Testis (tissue), 3 donors: ENCODE data around the gene RAPGEF4. TPM values are rescaled to one million over a fixed set of nuclear protein-coding genes. Genes with fewer than 3 reads are reported as not detected.

Experiments used
- DNase-seq: peaks from one replicate; pipeline ENCODE4 v3.0.0-alpha.2; 2019
- H3K27ac ChIP-seq, 2 donors: fragments of 200-600 bp; sonication (generic); one replicate each; pipeline ENCODE4 v1.5.1; 2019
- H3K27me3 ChIP-seq: fragments of 200-600 bp; sonication (generic); one replicate; pipeline ENCODE4 v1.5.1; 2019
- H3K36me3 ChIP-seq: fragments of 200-600 bp; sonication (generic); one replicate; pipeline ENCODE4 v1.5.1; 2017; ENCODE audit warnings: low read depth; ENCODE audit errors: missing control alignments
- H3K4me1 ChIP-seq: fragments of 200-600 bp; sonication (generic); one replicate; pipeline ENCODE4 v1.5.1; 2019
- H3K4me3 ChIP-seq, 2 donors: fragments of 200-600 bp; sonication (generic); one replicate each; pipeline ENCODE4 v1.5.1; 2017 to 2019
- H3K9me3 ChIP-seq: fragments of 200-600 bp; sonication (generic); one replicate; pipeline ENCODE4 v1.5.1; 2017
- POLR2A ChIP-seq: fragments of 450-650 bp; IDR thresholded peaks from one replicate; pipeline ENCODE4 v1.6.1; 2017; ENCODE audit warnings: antibody characterized with exemption, mild to moderate bottlenecking, moderate library complexity
- WGBS, 2 donors: methylation state at CpG; one replicate each; pipeline ENCODE4 v1.1.5; 2018; 5-methylcytosine and 5-hydroxymethylcytosine counted together
- intact Hi-C: fragments of 100-400 bp; cut with DNase I; formaldehyde crosslinking; loops from one replicate; pipeline ENCODE4 v1.15.1; 2023; ENCODE audit warnings: low total_unique reads
- polyA plus RNA-seq: library from polyadenylated mRNA; stranded (reverse); fragments of 350-450 nt; fragmentation: Illumina TruSeq; extraction: RNeasy Lipid Tissue Mini Kit (QIAGEN cat#74804); gene quantifications from one replicate; pipeline ENCODE4 v1.2.3, GENCODE V29; 2014; ENCODE audit warnings: low read depth, low replicate concordance; ENCODE audit not compliant: insufficient read depth
- total RNA-seq, 2 donors: library from RNA; depleted of rRNA; stranded (reverse); fragments of >200 nt; gene quantifications; one replicate each; pipeline ENCODE4 v1.2.3, GENCODE V29; 2016
- TF ChIP-seq, protein P1 (sequence below), 3 experiments: fragments of 450-650 bp in 2 of 3; fragments of 200-600 bp in 1 of 3; sonication (generic) in 1 of 3; IDR thresholded peaks; one replicate each; pipeline ENCODE4 v1.5.1; 2016 to 2019; ENCODE audit warnings: antibody characterized with exemption in 3 of 3, mild to moderate bottlenecking in 2 of 3, moderate library complexity in 1 of 3

The RAPGEF4 gene
- total and polyA plus RNA-seq, 3 donors from 2014 or later, result 14.3 to 42.6 (median 22.5) TPM

DNA sequence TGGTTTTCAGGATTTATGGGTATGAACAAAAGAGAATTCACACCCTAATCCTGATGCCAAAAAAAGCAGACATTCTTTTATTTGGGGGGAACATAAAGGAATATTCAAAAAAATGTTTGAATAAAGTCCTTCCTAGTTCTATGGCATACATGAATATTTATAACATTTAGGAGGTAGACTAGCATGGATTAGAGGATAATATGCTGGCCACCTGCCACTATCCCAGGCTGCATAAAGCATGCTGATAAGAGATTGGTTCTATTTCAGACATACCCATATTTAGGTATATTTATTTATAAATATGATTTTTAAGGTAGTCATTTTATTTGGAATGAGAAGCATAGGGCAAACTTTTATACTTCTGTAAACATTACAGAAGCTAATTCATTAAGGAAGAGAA lies 305.1 kb downstream of the RAPGEF4 start:
- H3K4me1 ChIP-seq, result peaks cover 17% of the 10 kb centered on the region
- DNase-seq, result no peak
- no peaks in the 10 kb centered on the region for H3K36me3 ChIP-seq
- H3K9me3 ChIP-seq, result no peaks in the 10 kb centered on the region
- intact Hi-C loops, result no loop called here
- no peak for TF ChIP-seq POLR2A
- TF ChIP-seq, protein P1, sequence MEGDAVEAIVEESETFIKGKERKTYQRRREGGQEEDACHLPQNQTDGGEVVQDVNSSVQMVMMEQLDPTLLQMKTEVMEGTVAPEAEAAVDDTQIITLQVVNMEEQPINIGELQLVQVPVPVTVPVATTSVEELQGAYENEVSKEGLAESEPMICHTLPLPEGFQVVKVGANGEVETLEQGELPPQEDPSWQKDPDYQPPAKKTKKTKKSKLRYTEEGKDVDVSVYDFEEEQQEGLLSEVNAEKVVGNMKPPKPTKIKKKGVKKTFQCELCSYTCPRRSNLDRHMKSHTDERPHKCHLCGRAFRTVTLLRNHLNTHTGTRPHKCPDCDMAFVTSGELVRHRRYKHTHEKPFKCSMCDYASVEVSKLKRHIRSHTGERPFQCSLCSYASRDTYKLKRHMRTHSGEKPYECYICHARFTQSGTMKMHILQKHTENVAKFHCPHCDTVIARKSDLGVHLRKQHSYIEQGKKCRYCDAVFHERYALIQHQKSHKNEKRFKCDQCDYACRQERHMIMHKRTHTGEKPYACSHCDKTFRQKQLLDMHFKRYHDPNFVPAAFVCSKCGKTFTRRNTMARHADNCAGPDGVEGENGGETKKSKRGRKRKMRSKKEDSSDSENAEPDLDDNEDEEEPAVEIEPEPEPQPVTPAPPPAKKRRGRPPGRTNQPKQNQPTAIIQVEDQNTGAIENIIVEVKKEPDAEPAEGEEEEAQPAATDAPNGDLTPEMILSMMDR (IDR thresholded peaks at IDR 0.05), result no peak
- H3K4me3 ChIP-seq, result no peak overlapping the region
- no peaks in the 10 kb centered on the region for H3K27me3 ChIP-seq
- H3K27ac ChIP-seq, result no peak overlapping the region

DNA sequence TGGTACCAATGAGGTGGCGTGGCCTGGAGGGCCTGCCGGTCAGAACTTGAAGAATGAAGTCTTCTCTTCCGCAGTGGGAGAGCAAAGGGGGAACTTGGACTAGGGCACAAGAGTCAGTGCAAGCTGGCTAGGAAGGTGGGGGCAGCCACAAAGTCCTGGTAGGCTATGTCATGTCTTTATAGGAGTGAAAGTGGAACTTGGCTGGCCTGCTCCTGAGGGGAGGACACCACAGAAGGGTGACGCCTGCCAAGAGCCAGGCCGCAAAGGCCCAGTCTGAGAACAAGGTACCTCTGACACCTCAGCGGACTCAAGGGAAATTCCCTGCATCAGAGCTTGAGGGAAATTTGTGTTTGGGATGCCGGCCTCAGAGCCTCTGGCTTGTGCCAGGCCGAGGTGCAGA lies 307.8 kb downstream of the RAPGEF4 start:
- no peaks in the 10 kb centered on the region for H3K4me1 ChIP-seq
- intact Hi-C loops, result no loop called here
- H3K27ac ChIP-seq, result no peak overlapping the region
- WGBS, 2 donors, result 80 to 86% methylated on average over 6 to 8 of the region's 8 CpGs
- H3K4me3 ChIP-seq, result no peak overlapping the region
- TF ChIP-seq, protein P1 (IDR thresholded peaks at IDR 0.05), result no peak
- no peak for TF ChIP-seq POLR2A
- DNase-seq, result no peak
- no peaks in the 10 kb centered on the region for H3K9me3 ChIP-seq
- H3K27me3 ChIP-seq, result no peaks in the 10 kb centered on the region
- H3K36me3 ChIP-seq, result no peaks in the 10 kb centered on the region

DNA sequence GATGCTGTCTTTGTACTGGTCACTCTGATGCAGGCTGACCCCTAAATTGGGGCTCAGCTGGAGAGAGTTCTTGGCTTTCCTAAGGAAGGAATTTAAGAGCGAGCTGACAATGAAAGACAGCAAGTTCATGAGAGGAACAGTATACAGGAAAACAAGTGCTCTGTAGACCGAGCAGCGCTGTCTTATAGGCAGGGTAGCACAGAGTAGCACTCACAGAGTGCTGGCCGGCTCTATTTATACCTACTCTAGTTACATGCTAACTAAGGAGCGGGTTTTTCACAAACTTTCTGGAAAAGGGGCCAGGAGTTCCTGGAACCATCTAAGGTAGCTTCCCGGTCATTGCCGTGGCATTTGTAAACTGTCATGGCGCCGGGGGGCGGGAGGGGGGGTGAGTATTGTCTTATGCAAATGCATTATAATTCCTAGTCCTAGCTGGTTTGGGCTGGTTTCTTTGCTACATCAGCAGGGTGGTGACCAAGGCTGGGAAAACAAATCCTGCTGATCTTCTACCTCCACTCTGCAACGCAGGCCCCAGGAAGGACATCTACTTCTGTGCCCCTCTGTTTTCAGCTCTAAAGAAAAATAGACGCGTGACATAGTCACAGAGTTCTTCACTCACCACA lies 308.4 kb downstream of the RAPGEF4 start:
- no peaks in the 10 kb centered on the region for H3K36me3 ChIP-seq
- H3K4me3 ChIP-seq, result no peak overlapping the region
- H3K27me3 ChIP-seq, result no peaks in the 10 kb centered on the region
- intact Hi-C loops, result no loop called here
- no peak overlapping the region for H3K27ac ChIP-seq
- no peak for DNase-seq
- H3K9me3 ChIP-seq, result no peaks in the 10 kb centered on the region
- TF ChIP-seq, protein P1 (IDR thresholded peaks at IDR 0.05), result no peak
- H3K4me1 ChIP-seq, result no peaks in the 10 kb centered on the region
- 86 to 94% methylated on average over 9 to 13 of the region's 13 CpGs for WGBS, 2 donors

DNA sequence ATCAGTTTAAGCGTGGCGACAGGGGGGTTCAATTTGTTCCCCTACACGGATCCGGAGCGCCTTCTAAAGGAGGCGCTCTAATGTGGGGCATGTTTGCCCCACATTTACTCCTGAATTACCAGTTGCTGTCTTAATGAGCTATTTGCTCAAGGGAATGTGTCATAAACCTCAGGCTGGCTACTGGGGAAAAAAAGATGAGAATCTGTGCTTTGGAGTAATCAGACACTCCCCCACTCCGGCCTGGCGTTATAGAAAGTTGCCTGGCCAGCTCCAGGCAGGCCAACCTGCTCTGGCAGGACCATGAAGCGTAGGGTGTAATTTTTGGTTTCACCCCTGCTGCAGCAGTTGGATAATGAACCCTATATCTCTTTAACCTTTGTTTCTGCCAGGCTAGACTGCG lies 309.0 kb downstream of the RAPGEF4 start:
- DNase-seq, result no peak
- Histone ChIP-seq H3K36me3 (no peaks in the 10 kb centered on the region), H3K4me3 (no peak overlapping the region), H3K27me3 (no peaks in the 10 kb centered on the region), H3K4me1 (no peaks in the 10 kb centered on the region), H3K27ac (no peak overlapping the region), H3K9me3 (no peaks in the 10 kb centered on the region)
- 90 to 91% methylated on average over 10 of the region's 10 CpGs for WGBS, 2 donors
- intact Hi-C loops, result no loop called here
- no peak for TF ChIP-seq POLR2A
- TF ChIP-seq, protein P1 (IDR thresholded peaks at IDR 0.05), result no peak

DNA sequence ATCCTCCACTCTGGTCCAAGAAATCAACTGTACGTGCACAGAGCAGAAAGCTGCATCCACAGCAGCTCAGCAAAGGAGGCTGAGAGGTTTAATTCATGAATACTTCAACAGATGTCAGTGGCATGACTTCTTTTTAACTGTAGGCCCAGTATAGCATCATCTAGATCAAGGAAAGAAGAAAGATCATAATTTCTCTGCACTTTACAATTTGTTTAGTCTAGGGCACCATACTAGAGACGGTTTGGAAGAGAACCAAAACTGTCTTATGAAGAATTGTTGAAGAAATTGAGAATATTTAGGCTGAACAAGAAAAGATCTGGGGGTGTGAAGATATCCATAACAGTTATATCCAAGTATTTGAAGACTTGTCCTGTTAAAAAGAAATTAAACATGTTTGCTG lies 309.5 kb downstream of the RAPGEF4 start:
- no peaks in the 10 kb centered on the region for H3K9me3 ChIP-seq
- no peak for DNase-seq
- 87 to 91% methylated on average over 2 of the region's 2 CpGs for WGBS, 2 donors
- H3K4me3 ChIP-seq, result no peak overlapping the region
- no peaks in the 10 kb centered on the region for H3K36me3 ChIP-seq
- no peaks in the 10 kb centered on the region for H3K27me3 ChIP-seq
- TF ChIP-seq, protein P1 (IDR thresholded peaks at IDR 0.05), result no peak
- TF ChIP-seq POLR2A, result no peak
- intact Hi-C loops, result no loop called here
- no peak overlapping the region for H3K27ac ChIP-seq
- H3K4me1 ChIP-seq, result no peaks in the 10 kb centered on the region
